AG10803 (cell line): ENCODE measurements around the gene MTFR1L.

Experiments
- DNase-seq: peaks from one replicate; pipeline ENCODE4 v3.0.0; 2010; ENCODE audit warnings: low read depth
- H3K4me3 ChIP-seq: 2 replicates; pipeline ENCODE4 v1.5.1; 2011; ENCODE audit warnings: mild to moderate bottlenecking, low read length, control low read depth
- TF ChIP-seq, protein P1 (sequence below): conservative IDR thresholded peaks from 2 replicates; pipeline ENCODE4 v1.5.1; 2011; ENCODE audit warnings: mild to moderate bottlenecking, low read length, control low read depth, inconsistent platforms

Gene MTFR1L

DNA sequence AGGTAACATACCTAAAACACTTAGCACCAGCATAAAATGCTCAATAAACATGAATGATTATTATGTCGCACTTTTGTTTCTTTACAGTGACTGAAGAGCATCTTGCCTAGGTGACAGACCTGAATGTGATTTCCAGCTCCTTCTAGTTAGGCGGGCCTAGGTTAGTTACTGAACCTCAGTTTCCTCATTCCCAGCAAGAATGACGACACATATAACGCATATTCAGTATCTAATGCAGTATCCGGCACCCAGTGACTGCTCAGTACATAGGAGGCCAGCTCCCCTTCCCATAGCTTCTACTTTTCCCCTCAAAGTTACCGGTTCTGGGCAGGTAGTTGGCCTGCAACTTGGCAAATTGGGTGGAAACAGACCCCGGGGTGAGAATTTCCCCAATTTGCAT is 38.7 kb downstream of the MTFR1L start:
- peak overlapping the region; percentile 78 for H3K4me3 ChIP-seq
- TF ChIP-seq, protein P1, sequence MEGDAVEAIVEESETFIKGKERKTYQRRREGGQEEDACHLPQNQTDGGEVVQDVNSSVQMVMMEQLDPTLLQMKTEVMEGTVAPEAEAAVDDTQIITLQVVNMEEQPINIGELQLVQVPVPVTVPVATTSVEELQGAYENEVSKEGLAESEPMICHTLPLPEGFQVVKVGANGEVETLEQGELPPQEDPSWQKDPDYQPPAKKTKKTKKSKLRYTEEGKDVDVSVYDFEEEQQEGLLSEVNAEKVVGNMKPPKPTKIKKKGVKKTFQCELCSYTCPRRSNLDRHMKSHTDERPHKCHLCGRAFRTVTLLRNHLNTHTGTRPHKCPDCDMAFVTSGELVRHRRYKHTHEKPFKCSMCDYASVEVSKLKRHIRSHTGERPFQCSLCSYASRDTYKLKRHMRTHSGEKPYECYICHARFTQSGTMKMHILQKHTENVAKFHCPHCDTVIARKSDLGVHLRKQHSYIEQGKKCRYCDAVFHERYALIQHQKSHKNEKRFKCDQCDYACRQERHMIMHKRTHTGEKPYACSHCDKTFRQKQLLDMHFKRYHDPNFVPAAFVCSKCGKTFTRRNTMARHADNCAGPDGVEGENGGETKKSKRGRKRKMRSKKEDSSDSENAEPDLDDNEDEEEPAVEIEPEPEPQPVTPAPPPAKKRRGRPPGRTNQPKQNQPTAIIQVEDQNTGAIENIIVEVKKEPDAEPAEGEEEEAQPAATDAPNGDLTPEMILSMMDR, result no peak
- DNase-seq, result no peak

DNA sequence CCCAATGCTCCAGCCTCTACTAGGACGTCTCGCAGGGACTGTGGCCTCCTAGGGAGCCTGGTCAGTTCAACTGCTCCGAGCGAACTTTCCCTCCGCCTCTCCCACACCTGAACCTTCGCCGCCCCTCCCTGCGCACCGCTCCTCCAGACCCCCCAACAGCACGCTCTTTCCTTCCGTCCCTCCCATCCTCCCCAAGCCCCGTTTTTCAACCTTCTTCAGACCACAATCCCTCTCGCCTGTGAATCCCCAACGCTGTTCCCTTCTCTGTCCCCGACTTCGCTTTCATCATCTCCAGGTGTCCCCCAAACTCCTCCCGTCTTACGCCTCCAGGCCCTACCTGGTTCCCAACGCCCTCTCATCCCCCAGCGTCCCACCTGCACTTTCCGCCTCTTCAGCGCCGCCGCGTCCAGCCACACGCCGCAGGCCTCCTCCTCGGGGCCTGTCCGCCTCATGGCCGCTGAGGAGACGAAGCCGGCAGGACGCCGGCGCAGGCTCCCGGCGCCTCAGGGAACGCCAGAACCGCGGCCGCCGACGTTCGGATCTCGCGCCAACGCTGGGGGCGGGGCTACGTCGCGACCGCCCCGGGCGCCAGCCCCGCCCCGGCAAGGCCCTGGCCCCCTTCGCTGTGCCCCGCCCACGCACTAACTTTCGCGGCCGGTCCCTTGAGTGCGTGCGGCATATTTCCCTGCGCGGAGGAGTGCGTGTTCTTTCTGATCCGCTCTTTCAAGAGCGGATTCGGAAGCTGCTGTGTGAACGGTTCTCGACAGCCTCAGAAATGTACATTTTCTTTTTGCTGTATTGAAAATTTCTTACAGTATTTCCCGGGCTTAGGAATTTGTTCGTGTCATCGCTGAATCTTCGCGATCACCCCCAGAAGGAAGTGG is 39.4 kb downstream of the MTFR1L start, which contains the start of gene AUNIP:
Gene AUNIP, minus strand, starts transcription at position 552 of the 884 bp plus-strand sequence. Its CDS starts 100 bp downstream, at position 452.
- DNase-seq, result peak; percentile 87
- peak within 1 kb of the TSS; percentile 78 for H3K4me3 ChIP-seq
- TF ChIP-seq, protein P1, result no peak

DNA sequence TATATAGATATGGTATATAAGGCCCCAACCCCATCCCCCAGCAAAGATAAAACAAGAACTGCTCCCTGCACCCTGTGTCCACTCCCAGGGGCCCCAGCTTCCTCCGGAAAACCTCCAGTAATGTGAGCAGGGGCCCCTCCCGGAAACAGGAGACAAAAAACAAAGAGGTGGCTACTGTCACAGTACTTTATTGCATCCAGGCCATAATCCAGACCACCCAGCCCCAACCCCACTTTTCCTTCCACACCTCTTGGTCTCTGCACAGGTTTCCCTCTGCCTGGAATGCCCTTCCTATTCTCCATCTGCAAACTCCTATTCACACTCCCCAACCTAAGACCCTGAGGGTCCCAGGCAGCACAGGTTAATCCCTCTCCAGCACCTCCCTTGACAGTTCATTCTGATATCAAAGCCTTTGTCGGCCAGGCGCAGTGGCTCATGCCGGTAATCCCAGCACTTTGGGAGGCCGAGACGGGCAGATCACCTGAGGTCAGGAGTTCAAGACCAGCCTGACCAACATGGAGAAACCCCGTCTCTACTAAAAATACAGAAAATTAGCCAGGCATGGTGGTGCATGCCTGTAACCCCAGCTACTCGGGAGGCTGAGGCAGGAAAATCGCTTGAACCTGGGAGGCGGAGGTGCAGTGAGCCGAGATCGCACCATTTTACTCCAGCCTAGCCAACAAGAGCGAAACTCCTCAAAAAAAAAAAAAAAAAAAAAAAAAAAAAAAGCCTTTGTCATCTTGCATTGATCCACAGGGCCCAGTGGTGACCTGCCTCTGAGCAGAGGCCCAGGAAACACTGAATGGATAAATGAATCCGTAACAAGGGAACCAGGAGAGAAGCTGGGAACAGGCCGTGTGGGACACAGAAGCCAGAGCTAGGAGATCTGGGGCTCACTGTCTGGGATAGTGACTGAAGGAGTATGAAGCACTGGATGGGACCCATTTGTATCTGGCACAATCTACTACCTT is 41.8 kb downstream of the MTFR1L start:
- DNase-seq, result no peak
- H3K4me3 ChIP-seq, result no peak overlapping the region
- TF ChIP-seq, protein P1, result no peak

DNA sequence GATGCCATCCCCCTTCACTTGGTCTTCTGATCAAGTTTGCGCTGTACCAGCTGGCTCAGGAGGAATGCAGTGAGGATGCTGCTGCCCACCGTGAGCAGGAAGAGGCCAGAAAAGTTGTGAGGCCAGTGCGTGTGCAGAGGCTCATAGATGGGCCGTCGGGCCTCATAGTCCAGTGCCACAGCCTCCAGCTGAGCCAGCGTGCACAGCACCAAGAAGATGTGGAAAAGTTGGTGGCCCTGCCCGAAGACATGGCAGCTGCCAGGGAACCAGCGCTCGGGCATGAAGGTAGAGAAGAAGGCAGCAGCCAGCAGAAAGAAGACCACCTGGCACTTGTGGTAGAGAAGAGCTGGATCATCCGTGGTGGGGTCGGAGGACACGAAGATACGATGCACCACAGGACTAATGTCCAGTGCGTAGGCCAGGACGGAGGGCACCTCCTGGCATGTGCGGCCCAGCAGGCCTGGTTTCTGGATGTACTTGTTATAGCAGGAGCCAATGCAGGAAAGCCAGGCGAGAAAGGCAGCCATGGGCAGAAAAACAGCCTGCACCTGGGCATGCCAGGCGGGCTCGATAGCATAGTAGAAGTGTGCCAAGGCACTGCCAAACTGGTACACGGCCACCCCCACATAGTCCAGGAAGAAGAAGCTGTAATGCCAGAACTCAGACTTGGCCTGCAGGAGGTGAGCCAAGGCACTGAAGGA is 43.2 kb downstream of the MTFR1L start:
- no peak for DNase-seq
- TF ChIP-seq, protein P1, result no peak

DNA sequence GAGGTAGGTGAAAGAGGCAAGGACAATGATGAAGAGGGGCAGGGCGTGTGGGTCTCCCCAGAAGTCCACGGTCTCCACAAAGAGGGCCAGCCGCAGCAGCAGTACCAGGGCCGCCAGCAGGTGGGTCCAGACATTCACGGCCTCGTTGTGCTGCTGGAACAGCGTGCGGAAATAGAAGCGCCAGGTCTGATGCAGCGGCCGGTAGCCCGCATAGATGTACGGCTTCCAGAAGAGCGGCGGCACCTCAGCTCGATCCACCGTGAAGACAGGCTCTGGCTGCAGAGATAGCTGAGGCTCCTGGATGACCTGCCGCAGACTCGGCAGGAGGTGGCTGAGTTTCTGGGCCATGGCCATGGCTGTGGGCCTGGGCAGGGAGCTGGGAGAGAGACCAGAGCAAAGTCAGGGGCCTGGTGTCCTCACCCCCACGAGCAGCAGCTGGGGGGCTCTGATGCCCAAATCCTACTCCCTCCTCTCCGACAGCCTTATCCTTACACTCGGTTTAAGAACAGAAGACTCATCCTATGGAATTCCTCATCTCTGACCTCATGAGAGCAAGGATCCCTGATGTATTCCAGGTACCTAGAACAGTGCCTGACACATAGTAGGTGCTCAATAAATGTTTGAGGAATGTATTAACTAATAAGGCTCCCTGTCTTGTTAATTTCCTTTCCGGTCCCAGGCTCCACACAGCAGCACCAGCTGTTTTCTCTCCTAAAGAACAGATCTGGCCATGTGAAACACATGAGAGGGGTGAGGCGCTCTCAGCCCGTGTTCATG is 43.9 kb downstream of the MTFR1L start:
- H3K4me3 ChIP-seq, result no peak overlapping the region
- DNase-seq, result no peak
- TF ChIP-seq, protein P1, result no peak

More for the DNA sequence above, 43.2 kb downstream of the MTFR1L start:
- H3K4me3 ChIP-seq, result no peak overlapping the region

DNA sequence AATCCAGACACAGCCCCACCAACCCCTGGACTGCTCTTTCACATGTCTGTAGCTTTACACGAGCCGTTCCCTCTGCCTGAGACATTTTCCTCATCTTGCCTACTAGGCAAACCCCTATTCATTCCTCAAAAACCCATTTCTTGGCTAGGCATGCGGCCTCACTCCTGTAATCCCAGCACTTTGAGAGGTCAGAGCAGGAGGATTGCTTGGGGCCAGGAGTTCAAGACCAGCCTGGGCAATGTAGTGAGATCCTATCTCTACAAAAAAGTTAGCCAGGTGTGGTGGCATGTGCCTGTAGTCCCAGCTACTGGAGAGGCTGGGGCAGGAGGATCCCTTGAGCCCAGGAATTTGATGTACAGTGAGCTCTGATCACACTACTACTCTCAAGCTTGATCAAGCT is 44.7 kb downstream of the MTFR1L start:
- H3K4me3 ChIP-seq, result no peak overlapping the region
- TF ChIP-seq, protein P1, result no peak

More for the DNA sequence above, 44.7 kb downstream of the MTFR1L start:
- DNase-seq, result no peak
